HG02571 (cell line): ENCODE measurements around the gene LRPPRC.

Source experiments
- ATAC-seq: cut with Tn5 transposase; IDR thresholded peaks from one replicate; pipeline ENCODE4 v1.9.1; 2021; ENCODE audit warnings: mild to moderate bottlenecking, moderate library complexity; ENCODE audit not compliant: unreplicated experiment

The LRPPRC gene

GRCh38 chr2:43874776-43875451 is 120.9 kb downstream of the LRPPRC start:
- ATAC-seq = no peak

GRCh38 chr2:43872151-43872550 is 123.6 kb downstream of the LRPPRC start:
- ATAC-seq = no peak

GRCh38 chr2:43855292-43855691 is 140.5 kb downstream of the LRPPRC start:
- no peak for ATAC-seq

- no peak for ATAC-seq
These were observed 141.1 kb downstream of the LRPPRC start for GRCh38 chr2:43854671-43855070.

GRCh38 chr2:43853141-43854081 is 142.4 kb downstream of the LRPPRC start:
- ATAC-seq = no peak

GRCh38 chr2:43852196-43852730 is 143.5 kb downstream of the LRPPRC start:
- ATAC-seq = no peak

GRCh38 chr2:43851011-43851980 is 144.5 kb downstream of the LRPPRC start:
- ATAC-seq = no peak

GRCh38 chr2:43848214-43848613 is 147.6 kb downstream of the LRPPRC start:
- ATAC-seq = no peak

- ATAC-seq = no peak
These were observed 149.5 kb downstream of the LRPPRC start for GRCh38 chr2:43846140-43846793.

- no peak for ATAC-seq
These were observed 150.6 kb downstream of the LRPPRC start for GRCh38 chr2:43845181-43845580.

- no peak for ATAC-seq
These were observed 152.9 kb downstream of the LRPPRC start for GRCh38 chr2:43842866-43843226.

- ATAC-seq = no peak
These were observed 153.6 kb downstream of the LRPPRC start for GRCh38 chr2:43841949-43842865.

GRCh38 chr2:43840965-43841364 is 154.8 kb downstream of the LRPPRC start:
- no peak for ATAC-seq

- no peak for ATAC-seq
These were observed 155.8 kb downstream of the LRPPRC start for GRCh38 chr2:43839776-43840564.

GRCh38 chr2:43838560-43839267 is 157.1 kb downstream of the LRPPRC start, which contains the start of the genes ABCG5 and ABCG8:
Gene ABCG5 (minus strand): TSS chr2:43838839. CDS start chr2:43838679, 160 bp downstream.
Gene ABCG8 (plus strand): TSS chr2:43838971. CDS start chr2:43839054, 83 bp downstream.
- ATAC-seq = no peak

- no peak for ATAC-seq
These were observed 157.8 kb downstream of the LRPPRC start for GRCh38 chr2:43837831-43838559.

GRCh38 chr2:43837033-43837432 is 158.8 kb downstream of the LRPPRC start:
- no peak for ATAC-seq
